HEK293 (cell line): Measurements from ENCODE around the gene AP5Z1.

Experiments
- CTCF ChIA-PET: fragments of 350-600 bp; formaldehyde crosslinking; extraction: SDS; loops from one replicate; lab custom pipeline; 2021; ENCODE audit warnings: antibody characterized with exemption; lab: Yijun Ruan, JAX
- POLR2A ChIA-PET: fragments of 300-600 bp; formaldehyde crosslinking; extraction: SDS; loops from one replicate; lab custom pipeline; 2020; ENCODE audit warnings: antibody characterized with exemption, inconsistent platforms; lab: Yijun Ruan, JAX
- H3K27ac ChIP-seq: fragments of 200-500 bp; sonication (Bioruptor generic); 2 replicates; pipeline ENCODE4 v1.5.1; 2014; ENCODE audit warnings: low read depth, low read length, control low read depth, inconsistent platforms; ENCODE audit errors: extremely low read depth
- H3K36me3 ChIP-seq, 2 experiments: fragments of 200-500 bp in 1 of 2; sonication (Bioruptor generic) in 1 of 2; 1 replicate in 1 of 2; 2 replicates in 1 of 2; pipeline ENCODE4 v1.5.1; 2014 to 2017; ENCODE audit warnings: inconsistent platforms in 2 of 2, low read length in 2 of 2; ENCODE audit not compliant: control insufficient read depth in 2 of 2, insufficient read depth in 1 of 2
- H3K4me1 ChIP-seq: fragments of 200-500 bp; sonication (Bioruptor generic); 2 replicates; pipeline ENCODE4 v1.5.1; 2014; ENCODE audit warnings: mild to moderate bottlenecking, low read length, inconsistent platforms; ENCODE audit not compliant: control insufficient read depth, insufficient read depth
- H3K4me3 ChIP-seq: 2 replicates; pipeline ENCODE4 v1.5.1; 2011; ENCODE audit warnings: low read depth, mild to moderate bottlenecking, control low read depth, low read length, moderate library complexity
- H3K9me3 ChIP-seq: fragments of 200-500 bp; sonication (Bioruptor generic); 2 replicates; pipeline ENCODE4 v1.5.1; 2014; ENCODE audit warnings: low read depth, low read length, inconsistent platforms; ENCODE audit not compliant: control insufficient read depth, insufficient read depth
- GLIS1 ChIP-seq: fragments of 450-650 bp; formaldehyde crosslinking; IDR thresholded peaks from 2 replicates; pipeline ENCODE4 v1.5.1; 2016; ENCODE audit warnings: missing biosample characterization, missing genetic modification characterization
- KLF10 ChIP-seq: fragments of 450-650 bp; IDR thresholded peaks from 2 replicates; pipeline ENCODE4 v1.5.1; 2018; ENCODE audit warnings: missing biosample characterization, mild to moderate bottlenecking, missing genetic modification characterization
- SETDB1 ChIP-seq: IDR thresholded peaks from one replicate; pipeline ENCODE4 v1.6.1; 2017; ENCODE audit warnings: mild to moderate bottlenecking, low read length, moderate library complexity, mixed read lengths; ENCODE audit not compliant: insufficient read length
- SP3 ChIP-seq: fragments of 450-650 bp; formaldehyde crosslinking; IDR thresholded peaks from 2 replicates; pipeline ENCODE4 v1.5.1; 2016; ENCODE audit warnings: missing biosample characterization, missing genetic modification characterization
- ZFP41 ChIP-seq: fragments of 450-650 bp; formaldehyde crosslinking; IDR thresholded peaks from 2 replicates; pipeline ENCODE4 v1.5.1; 2016; ENCODE audit warnings: missing biosample characterization, missing genetic modification characterization, borderline replicate concordance
- ZNF121 ChIP-seq: fragments of 450-650 bp; formaldehyde crosslinking; IDR thresholded peaks from 2 replicates; pipeline ENCODE4 v1.5.1; 2016; ENCODE audit warnings: missing biosample characterization, missing genetic modification characterization
- ZNF146 ChIP-seq: fragments of 450-650 bp; formaldehyde crosslinking; IDR thresholded peaks from 2 replicates; pipeline ENCODE4 v1.5.1; 2016; ENCODE audit warnings: missing biosample characterization, missing genetic modification characterization
- ZNF157 ChIP-seq: fragments of 450-650 bp; formaldehyde crosslinking; IDR thresholded peaks from 2 replicates; pipeline ENCODE4 v1.5.1; 2016; ENCODE audit warnings: missing biosample characterization, missing genetic modification characterization
- ZNF2 ChIP-seq: fragments of 450-650 bp; formaldehyde crosslinking; IDR thresholded peaks from 2 replicates; pipeline ENCODE4 v1.5.1; 2016; ENCODE audit warnings: missing biosample characterization, missing genetic modification characterization
- ZNF202 ChIP-seq: fragments of 450-650 bp; formaldehyde crosslinking; IDR thresholded peaks from 2 replicates; pipeline ENCODE4 v1.5.1; 2016; ENCODE audit warnings: missing biosample characterization, missing genetic modification characterization, borderline replicate concordance
- ZNF214 ChIP-seq: fragments of 450-650 bp; formaldehyde crosslinking; IDR thresholded peaks from 2 replicates; pipeline ENCODE4 v1.5.1; 2017; ENCODE audit warnings: missing biosample characterization, mild to moderate bottlenecking, missing genetic modification characterization, borderline replicate concordance
- ZNF391 ChIP-seq: fragments of 450-650 bp; formaldehyde crosslinking; IDR thresholded peaks from 2 replicates; pipeline ENCODE4 v1.5.1; 2016; ENCODE audit warnings: low read depth, missing biosample characterization, missing genetic modification characterization, borderline replicate concordance
- ZNF433 ChIP-seq: fragments of 450-650 bp; formaldehyde crosslinking; IDR thresholded peaks from 2 replicates; pipeline ENCODE4 v1.5.1; 2016; ENCODE audit warnings: missing biosample characterization, missing genetic modification characterization, low read depth
- ZNF510 ChIP-seq: fragments of 450-650 bp; formaldehyde crosslinking; IDR thresholded peaks from 2 replicates; pipeline ENCODE4 v1.5.1; 2018; ENCODE audit warnings: mild to moderate bottlenecking, missing genetic modification characterization, missing biosample characterization; ENCODE audit not compliant: insufficient replicate concordance
- ZNF548 ChIP-seq: fragments of 450-650 bp; formaldehyde crosslinking; IDR thresholded peaks from 2 replicates; pipeline ENCODE4 v1.5.1; 2016; ENCODE audit warnings: missing biosample characterization, missing genetic modification characterization
- ZNF707 ChIP-seq: fragments of 450-650 bp; formaldehyde crosslinking; IDR thresholded peaks from 2 replicates; pipeline ENCODE4 v1.5.1; 2016; ENCODE audit warnings: missing biosample characterization, missing genetic modification characterization
- TF ChIP-seq, protein P1 (sequence below): fragments of 450-650 bp; formaldehyde crosslinking; IDR thresholded peaks from 2 replicates; pipeline ENCODE4 v1.5.1; 2016; ENCODE audit warnings: missing biosample characterization, missing genetic modification characterization, low read depth
- TF ChIP-seq, protein P2 (sequence below): fragments of 450-650 bp; formaldehyde crosslinking; IDR thresholded peaks from 2 replicates; pipeline ENCODE4 v1.5.1; 2016; ENCODE audit warnings: missing biosample characterization, missing genetic modification characterization, low read depth
- TF ChIP-seq, protein P3 (sequence below): fragments of 450-650 bp; formaldehyde crosslinking; IDR thresholded peaks from 2 replicates; pipeline ENCODE4 v1.5.1; 2016; ENCODE audit warnings: missing biosample characterization, missing genetic modification characterization
- TF ChIP-seq, protein P4 (sequence below): fragments of 450-650 bp; formaldehyde crosslinking; IDR thresholded peaks from 2 replicates; pipeline ENCODE4 v1.5.1; 2016; ENCODE audit warnings: missing biosample characterization, missing genetic modification characterization

The AP5Z1 gene

DNA sequence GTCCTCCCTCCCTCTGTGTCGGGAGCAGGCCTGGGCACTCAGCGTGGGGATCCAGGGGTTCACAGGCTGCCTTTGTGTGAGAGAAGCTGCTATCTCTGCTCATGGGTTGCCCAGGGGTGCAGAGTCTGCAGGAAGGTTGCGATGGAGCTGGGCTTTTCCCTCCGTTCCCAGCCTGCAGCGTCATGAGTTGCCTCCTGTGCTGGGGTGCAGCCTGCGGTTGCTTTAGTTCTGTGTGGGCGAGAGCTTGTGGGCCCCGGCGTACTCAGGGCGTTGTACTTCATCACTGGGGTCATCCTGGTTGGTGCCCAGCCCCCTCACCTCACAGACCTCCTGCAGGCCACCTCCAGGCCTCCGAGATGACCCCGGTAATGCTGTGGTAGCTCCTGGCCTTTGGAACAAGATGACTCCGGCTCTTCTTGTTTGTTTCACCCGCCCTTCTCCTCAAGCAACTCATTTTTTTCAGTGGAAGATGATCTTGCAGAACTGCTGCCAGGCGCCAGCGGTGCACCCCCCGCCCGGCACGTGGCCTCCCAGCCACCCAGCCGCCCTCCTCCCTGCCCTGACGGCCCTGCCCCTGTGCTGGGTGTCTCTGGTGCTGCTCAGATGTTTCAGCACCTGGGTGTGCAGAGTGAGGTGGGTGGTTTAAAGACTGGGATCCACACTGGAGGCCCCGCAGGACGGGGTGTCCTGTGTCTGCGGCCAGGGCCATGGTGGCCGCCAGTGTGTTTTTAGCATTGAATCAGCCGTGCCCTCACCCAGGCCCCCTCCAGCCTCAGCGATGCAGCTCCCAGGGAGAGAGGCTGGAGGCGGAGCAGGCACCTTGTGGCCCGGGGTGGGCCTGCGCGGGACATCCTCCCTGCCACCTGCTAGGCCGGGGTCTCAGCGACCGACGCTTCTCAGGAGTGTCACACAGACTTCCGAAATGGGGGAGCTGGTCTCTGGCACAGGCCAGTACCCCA lies 7.2 kb downstream of the AP5Z1 start:
- CTCF ChIA-PET, result no interaction called here

DNA sequence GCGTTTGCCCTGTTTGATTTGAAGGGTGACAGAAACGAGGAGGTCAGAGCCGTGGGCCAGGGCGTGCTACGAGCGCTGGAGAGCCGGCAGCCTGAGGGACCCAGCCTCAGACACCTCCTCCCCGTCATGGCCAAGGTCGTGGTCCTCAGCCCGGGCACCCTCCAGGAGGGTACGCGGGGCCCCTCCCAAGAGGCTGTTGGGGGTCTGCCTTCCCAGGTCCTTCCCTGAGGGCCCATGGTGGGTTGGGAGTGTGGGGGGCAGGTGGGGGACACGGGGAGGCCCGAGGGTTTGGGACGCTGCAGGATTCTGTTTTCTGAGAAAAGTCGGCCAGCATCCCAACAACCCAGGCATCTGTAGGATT lies 7.8 kb downstream of the AP5Z1 start:
- POLR2A ChIA-PET, result interaction anchor here (1.0 kb wide), 1 partner anchor 8 kb away, joined by 4 read pairs; the partner anchor contains the start of gene AP5Z1
- H3K27ac ChIP-seq, result no peak overlapping the region
- no peak overlapping the region for H3K4me3 ChIP-seq
- CTCF ChIA-PET, result no interaction called here
- peaks cover 0 to 47% of the 10 kb centered on the region in 2 experiments; a peak in 2 of 3 replicates for H3K36me3 ChIP-seq
- H3K4me1 ChIP-seq, result no peaks in the 10 kb centered on the region
- H3K9me3 ChIP-seq, result no peaks in the 10 kb centered on the region
- TF ChIP-seq ZNF202 (tag by site-specific recombination) (no peak), ZNF146 (tag by site-specific recombination) (no peak), ZNF433 (tag by site-specific recombination) (no peak), ZNF707 (tag by site-specific recombination) (no peak), SP3 (no peak)
- TF ChIP-seq, protein P1, sequence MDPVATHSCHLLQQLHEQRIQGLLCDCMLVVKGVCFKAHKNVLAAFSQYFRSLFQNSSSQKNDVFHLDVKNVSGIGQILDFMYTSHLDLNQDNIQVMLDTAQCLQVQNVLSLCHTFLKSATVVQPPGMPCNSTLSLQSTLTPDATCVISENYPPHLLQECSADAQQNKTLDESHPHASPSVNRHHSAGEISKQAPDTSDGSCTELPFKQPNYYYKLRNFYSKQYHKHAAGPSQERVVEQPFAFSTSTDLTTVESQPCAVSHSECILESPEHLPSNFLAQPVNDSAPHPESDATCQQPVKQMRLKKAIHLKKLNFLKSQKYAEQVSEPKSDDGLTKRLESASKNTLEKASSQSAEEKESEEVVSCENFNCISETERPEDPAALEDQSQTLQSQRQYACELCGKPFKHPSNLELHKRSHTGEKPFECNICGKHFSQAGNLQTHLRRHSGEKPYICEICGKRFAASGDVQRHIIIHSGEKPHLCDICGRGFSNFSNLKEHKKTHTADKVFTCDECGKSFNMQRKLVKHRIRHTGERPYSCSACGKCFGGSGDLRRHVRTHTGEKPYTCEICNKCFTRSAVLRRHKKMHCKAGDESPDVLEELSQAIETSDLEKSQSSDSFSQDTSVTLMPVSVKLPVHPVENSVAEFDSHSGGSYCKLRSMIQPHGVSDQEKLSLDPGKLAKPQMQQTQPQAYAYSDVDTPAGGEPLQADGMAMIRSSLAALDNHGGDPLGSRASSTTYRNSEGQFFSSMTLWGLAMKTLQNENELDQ (tag by site-specific recombination), result no peak

More for the DNA sequence above, 7.2 kb downstream of the AP5Z1 start:
- Histone ChIP-seq H3K36me3 (peaks cover 0 to 41% of the 10 kb centered on the region in 2 experiments; a peak in 2 of 3 replicates), H3K4me3 (no peak overlapping the region), H3K27ac (no peak overlapping the region), H3K4me1 (no peaks in the 10 kb centered on the region), H3K9me3 (no peaks in the 10 kb centered on the region)
- no peak for TF ChIP-seq ZNF391
- no peak; the same call in none of the 2 replicates for TF ChIP-seq ZNF121 (tag by site-specific recombination)
- POLR2A ChIA-PET, result no interaction called here

DNA sequence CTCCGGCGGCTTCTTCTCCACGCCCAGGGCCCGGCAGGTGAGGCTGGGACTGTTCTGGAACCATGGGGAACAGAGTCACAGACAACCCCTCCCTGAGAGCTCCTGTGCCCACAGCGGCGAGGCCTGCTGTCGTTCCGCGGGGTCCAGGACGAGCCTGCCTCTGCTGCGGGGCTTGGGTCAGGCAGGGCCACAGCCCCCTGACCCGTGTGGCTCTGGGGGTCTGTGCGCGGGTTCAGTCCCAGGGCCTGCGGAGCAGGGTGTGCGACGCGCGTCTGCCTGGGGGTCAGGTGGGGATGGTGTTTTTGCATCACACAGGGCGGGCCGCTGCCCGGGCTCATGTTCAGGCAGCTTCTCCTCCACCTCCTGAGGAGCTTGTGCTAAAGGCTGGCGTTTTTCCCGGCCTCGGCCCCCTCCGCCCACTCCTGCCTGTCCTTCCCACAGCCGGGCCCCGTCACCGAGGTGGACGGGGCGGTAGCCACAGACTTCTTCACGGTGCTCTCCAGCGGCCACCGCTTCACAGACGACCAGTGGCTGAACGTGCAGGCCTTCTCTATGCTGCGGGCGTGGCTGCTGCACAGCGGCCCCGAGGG lies 8.4 kb downstream of the AP5Z1 start:
- CTCF ChIA-PET, result interaction anchor here (0.6 kb wide), 1 partner anchor 1913 kb away, joined by 3 read pairs; no protein-coding TSS in a partner anchor
- peaks cover 0 to 52% of the 10 kb centered on the region in 2 experiments; a peak in 2 of 3 replicates for H3K36me3 ChIP-seq
- no peaks in the 10 kb centered on the region for H3K4me1 ChIP-seq
- POLR2A ChIA-PET, result interaction anchor here (1.0 kb wide), 1 partner anchor 9 kb away, joined by 4 read pairs; the partner anchor contains the start of gene AP5Z1
- TF ChIP-seq GLIS1, result no peak
- TF ChIP-seq ZNF157 (tag by site-specific recombination), result no peak
- TF ChIP-seq ZNF2 (tag by site-specific recombination), result no peak
- TF ChIP-seq, protein P2, sequence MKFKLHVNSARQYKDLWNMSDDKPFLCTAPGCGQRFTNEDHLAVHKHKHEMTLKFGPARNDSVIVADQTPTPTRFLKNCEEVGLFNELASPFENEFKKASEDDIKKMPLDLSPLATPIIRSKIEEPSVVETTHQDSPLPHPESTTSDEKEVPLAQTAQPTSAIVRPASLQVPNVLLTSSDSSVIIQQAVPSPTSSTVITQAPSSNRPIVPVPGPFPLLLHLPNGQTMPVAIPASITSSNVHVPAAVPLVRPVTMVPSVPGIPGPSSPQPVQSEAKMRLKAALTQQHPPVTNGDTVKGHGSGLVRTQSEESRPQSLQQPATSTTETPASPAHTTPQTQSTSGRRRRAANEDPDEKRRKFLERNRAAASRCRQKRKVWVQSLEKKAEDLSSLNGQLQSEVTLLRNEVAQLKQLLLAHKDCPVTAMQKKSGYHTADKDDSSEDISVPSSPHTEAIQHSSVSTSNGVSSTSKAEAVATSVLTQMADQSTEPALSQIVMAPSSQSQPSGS, result no peak
- no peak for TF ChIP-seq ZNF214 (tag by site-specific recombination)
- no peak for TF ChIP-seq KLF10
- TF ChIP-seq ZNF510 (tag by site-specific recombination), result no peak
- TF ChIP-seq, protein P3, sequence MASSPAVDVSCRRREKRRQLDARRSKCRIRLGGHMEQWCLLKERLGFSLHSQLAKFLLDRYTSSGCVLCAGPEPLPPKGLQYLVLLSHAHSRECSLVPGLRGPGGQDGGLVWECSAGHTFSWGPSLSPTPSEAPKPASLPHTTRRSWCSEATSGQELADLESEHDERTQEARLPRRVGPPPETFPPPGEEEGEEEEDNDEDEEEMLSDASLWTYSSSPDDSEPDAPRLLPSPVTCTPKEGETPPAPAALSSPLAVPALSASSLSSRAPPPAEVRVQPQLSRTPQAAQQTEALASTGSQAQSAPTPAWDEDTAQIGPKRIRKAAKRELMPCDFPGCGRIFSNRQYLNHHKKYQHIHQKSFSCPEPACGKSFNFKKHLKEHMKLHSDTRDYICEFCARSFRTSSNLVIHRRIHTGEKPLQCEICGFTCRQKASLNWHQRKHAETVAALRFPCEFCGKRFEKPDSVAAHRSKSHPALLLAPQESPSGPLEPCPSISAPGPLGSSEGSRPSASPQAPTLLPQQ (tag by site-specific recombination), result no peak
- no peak for TF ChIP-seq ZFP41 (tag by site-specific recombination)
- no peak for TF ChIP-seq SETDB1
- TF ChIP-seq, protein P4, sequence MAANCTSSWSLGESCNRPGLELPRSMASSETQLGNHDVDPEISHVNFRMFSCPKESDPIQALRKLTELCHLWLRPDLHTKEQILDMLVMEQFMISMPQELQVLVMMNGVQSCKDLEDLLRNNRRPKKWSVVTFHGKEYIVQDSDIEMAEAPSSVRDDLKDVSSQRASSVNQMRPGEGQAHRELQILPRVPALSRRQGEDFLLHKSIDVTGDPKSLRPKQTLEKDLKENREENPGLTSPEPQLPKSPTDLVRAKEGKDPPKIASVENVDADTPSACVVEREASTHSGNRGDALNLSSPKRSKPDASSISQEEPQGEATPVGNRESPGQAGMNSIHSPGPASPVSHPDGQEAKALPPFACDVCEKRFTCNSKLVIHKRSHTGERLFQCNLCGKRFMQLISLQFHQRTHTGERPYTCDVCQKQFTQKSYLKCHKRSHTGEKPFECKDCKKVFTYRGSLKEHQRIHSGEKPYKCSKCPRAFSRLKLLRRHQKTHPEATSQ (tag by site-specific recombination), result no peak
- no peak for TF ChIP-seq ZNF548
- H3K4me3 ChIP-seq, result no peak overlapping the region
- no peaks in the 10 kb centered on the region for H3K9me3 ChIP-seq
- no peak overlapping the region for H3K27ac ChIP-seq
